ENCODE results near the gene MOB3B. TPM values are rescaled to one million over a fixed set of nuclear protein-coding genes. Genes with fewer than 3 reads are reported as not detected.

MOB3B gene
- total and polyA plus RNA-seq, 2 of the 13 experiments (the other 11 are each of a cell fraction or from before 2014, with no cell fraction given): 0.03 to 0.09 TPM

GRCh38 chr9:27428551-27428950 lies 101.1 kb downstream of the MOB3B start:
- Histone ChIP-seq H3K4me3 (replicated peaks in 1 of 3; ENCODE audit: insufficient read depth in 1 of 3, low read depth in 2 of 3, low read length in 3 of 3) (no peak overlapping the region), H2AFZ (ENCODE audit: low read length) (no peak overlapping the region), H3K79me2 (ENCODE audit: insufficient read depth, low read length) (no peaks in the 10 kb centered on the region), H4K20me1 (ENCODE audit: insufficient read depth, low read length) (no peaks in the 10 kb centered on the region), H3K27ac (ENCODE audit: extremely low read length, insufficient read depth, low read length) (no peak overlapping the region), H3K9me3 (ENCODE audit: low read length) (no peaks in the 10 kb centered on the region), H3K27me3 (ENCODE audit: control insufficient read depth in 1 of 2, insufficient read depth in 2 of 2, low read length in 2 of 2) (peaks cover 0 to 7% of the 10 kb centered on the region in 2 experiments; a peak in 1 of 5 replicates), H3K36me3 (replicated peaks in 1 of 2; ENCODE audit: control insufficient read depth in 1 of 2, insufficient read depth in 2 of 2, low read length in 2 of 2) (no peaks in the 10 kb centered on the region), H3K4me1 (ENCODE audit: insufficient read depth, low read length) (no peaks in the 10 kb centered on the region), H3K9ac (ENCODE audit: insufficient read depth, low read depth, low read length) (no peak overlapping the region), H3K4me2 (ENCODE audit: low read depth, low read length) (no peak overlapping the region)
- POLR2A ChIA-PET: no interaction called here
- no peak for ATAC-seq
- DNase-seq (ENCODE audit: low spot score): no peak
- intact Hi-C loops (cut with micrococcal nuclease; ENCODE audit: unreplicated experiment): no loop called here
- in situ Hi-C loops (cut with HindIII; ENCODE audit: extremely low pct_ligation_motif_present, low pct_unique_long_range_greater_than_20kb): no loop called here
- 58% methylated on average over 1 of the region's 1 CpG for WGBS (ENCODE audit: low lambda C conversion rate)
- FAIRE-seq: no peak
- TF ChIP-seq STAG1 (CRISPR knock-in tag; IDR thresholded peaks at IDR 0.05): no peak
- TF ChIP-seq ZNF292 (CRISPR knock-in tag; IDR thresholded peaks at IDR 0.05; ENCODE audit: borderline replicate concordance, low read depth): no peak
- no peak for TF ChIP-seq ZFP90 (CRISPR knock-in tag; IDR thresholded peaks at IDR 0.05; ENCODE audit: borderline replicate concordance)
- TF ChIP-seq ZSCAN30 (CRISPR knock-in tag; IDR thresholded peaks at IDR 0.05): no peak
- TF ChIP-seq SKI (IDR thresholded peaks at IDR 0.05; ENCODE audit: partially characterized antibody): no peak
- CTCF ChIA-PET (ENCODE audit: low intra/inter-chr PET ratio, low total read pairs): no interaction called here
- BruUV-seq (replicated peaks): no TSS peak

DNA sequence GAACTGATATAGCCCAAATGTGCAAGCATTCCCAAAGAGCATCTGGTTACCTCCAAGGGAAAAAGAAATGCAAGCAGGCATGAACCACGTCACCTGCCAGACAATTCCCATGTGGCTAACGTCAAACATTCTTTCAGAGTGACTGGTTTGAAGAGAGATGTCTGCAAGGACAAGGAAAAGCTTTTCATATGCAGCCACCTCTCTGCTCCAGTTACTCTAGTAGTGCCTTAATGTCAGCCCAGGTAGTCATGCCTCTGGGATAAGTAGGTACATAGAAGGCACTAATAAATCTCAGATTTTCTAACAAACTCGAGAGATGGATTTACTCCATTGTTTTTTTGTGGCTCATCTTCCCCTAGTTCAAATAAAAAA lies 102.4 kb downstream of the MOB3B start:
- ChIA-PET POLR2A (no interaction called here), CTCF (ENCODE audit: low intra/inter-chr PET ratio, low total read pairs) (no interaction called here)
- FAIRE-seq: no peak
- no peaks in the 10 kb centered on the region for H3K36me3 ChIP-seq (replicated peaks in 1 of 2; ENCODE audit: control insufficient read depth in 1 of 2, insufficient read depth in 2 of 2, low read length in 2 of 2)
- no peaks in the 10 kb centered on the region for H3K4me1 ChIP-seq (ENCODE audit: insufficient read depth, low read length)
- no peak overlapping the region for H3K9ac ChIP-seq (ENCODE audit: insufficient read depth, low read depth, low read length)
- no peak overlapping the region for H3K27ac ChIP-seq (ENCODE audit: extremely low read length, insufficient read depth, low read length)
- H3K9me3 ChIP-seq (ENCODE audit: low read length): no peaks in the 10 kb centered on the region
- 0 out of 5 replicates have a peak, but pooled peaks cover 0 to 4% of the 10 kb centered on the region in 2 experiments for H3K27me3 ChIP-seq (ENCODE audit: control insufficient read depth in 1 of 2, insufficient read depth in 2 of 2, low read length in 2 of 2)
- no TSS peak for BruUV-seq (replicated peaks)
- in situ Hi-C loops (cut with HindIII; ENCODE audit: extremely low pct_ligation_motif_present, low pct_unique_long_range_greater_than_20kb): no loop called here
- H3K79me2 ChIP-seq (ENCODE audit: insufficient read depth, low read length): no peaks in the 10 kb centered on the region
- H2AFZ ChIP-seq (ENCODE audit: low read length): no peak overlapping the region
- 3% methylated on average over 3 of the region's 3 CpGs for WGBS (ENCODE audit: low lambda C conversion rate)
- ATAC-seq: no peak
- H3K4me3 ChIP-seq (replicated peaks in 1 of 3; ENCODE audit: insufficient read depth in 1 of 3, low read depth in 2 of 3, low read length in 3 of 3): no peak overlapping the region
- no peak for DNase-seq (ENCODE audit: low spot score)
- no peak overlapping the region for H3K4me2 ChIP-seq (ENCODE audit: low read depth, low read length)
- no peaks in the 10 kb centered on the region for H4K20me1 ChIP-seq (ENCODE audit: insufficient read depth, low read length)
- intact Hi-C loops (cut with micrococcal nuclease; ENCODE audit: unreplicated experiment): no loop called here
- TF ChIP-seq GZF1 (CRISPR knock-in tag; IDR thresholded peaks at IDR 0.05) (no peak), RCOR2 (CRISPR knock-in tag; IDR thresholded peaks at IDR 0.05) (no peak), POLR2AphosphoS2 (IDR thresholded peaks at IDR 0.05; ENCODE audit: low read depth, low read length) (no peak), SOX6 (IDR thresholded peaks at IDR 0.05) (no peak), SOX6 (CRISPR knock-in tag; IDR thresholded peaks at IDR 0.05) (no peak), ZNF496 (CRISPR knock-in tag; IDR thresholded peaks at IDR 0.05; ENCODE audit: insufficient replicate concordance) (no peak), ZNF713 (CRISPR knock-in tag; IDR thresholded peaks at IDR 0.05) (no peak), ZNF350 (CRISPR knock-in tag; IDR thresholded peaks at IDR 0.05; ENCODE audit: borderline replicate concordance, low read depth) (no peak)
- TF ChIP-seq, protein P1, sequence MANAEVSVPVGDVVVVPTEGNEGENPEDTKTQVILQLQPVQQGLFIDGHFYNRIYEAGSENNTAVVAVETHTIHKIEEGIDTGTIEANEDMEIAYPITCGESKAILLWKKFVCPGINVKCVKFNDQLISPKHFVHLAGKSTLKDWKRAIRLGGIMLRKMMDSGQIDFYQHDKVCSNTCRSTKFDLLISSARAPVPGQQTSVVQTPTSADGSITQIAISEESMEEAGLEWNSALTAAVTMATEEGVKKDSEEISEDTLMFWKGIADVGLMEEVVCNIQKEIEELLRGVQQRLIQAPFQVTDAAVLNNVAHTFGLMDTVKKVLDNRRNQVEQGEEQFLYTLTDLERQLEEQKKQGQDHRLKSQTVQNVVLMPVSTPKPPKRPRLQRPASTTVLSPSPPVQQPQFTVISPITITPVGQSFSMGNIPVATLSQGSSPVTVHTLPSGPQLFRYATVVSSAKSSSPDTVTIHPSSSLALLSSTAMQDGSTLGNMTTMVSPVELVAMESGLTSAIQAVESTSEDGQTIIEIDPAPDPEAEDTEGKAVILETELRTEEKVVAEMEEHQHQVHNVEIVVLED (CRISPR knock-in tag; IDR thresholded peaks at IDR 0.05; ENCODE audit: borderline replicate concordance): no peak
- TF ChIP-seq, protein P2, sequence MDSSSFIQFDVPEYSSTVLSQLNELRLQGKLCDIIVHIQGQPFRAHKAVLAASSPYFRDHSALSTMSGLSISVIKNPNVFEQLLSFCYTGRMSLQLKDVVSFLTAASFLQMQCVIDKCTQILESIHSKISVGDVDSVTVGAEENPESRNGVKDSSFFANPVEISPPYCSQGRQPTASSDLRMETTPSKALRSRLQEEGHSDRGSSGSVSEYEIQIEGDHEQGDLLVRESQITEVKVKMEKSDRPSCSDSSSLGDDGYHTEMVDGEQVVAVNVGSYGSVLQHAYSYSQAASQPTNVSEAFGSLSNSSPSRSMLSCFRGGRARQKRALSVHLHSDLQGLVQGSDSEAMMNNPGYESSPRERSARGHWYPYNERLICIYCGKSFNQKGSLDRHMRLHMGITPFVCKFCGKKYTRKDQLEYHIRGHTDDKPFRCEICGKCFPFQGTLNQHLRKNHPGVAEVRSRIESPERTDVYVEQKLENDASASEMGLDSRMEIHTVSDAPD (CRISPR knock-in tag; IDR thresholded peaks at IDR 0.05): no peak

Data from HepG2 (cell line).